Astrocyte (in vitro differentiated cells and primary cell): ENCODE data around the gene SCTR.

ENCODE experiments used
- EZH2 ChIP-seq: IDR thresholded peaks from 2 replicates; pipeline ENCODE4 v1.6.1; 2012; ENCODE audit warnings: mild to moderate bottlenecking, low read length, inconsistent platforms; ENCODE audit not compliant: insufficient read depth
- TF ChIP-seq, protein P1 (sequence below): IDR thresholded peaks from 2 replicates; pipeline ENCODE4 v1.5.1; 2011; ENCODE audit warnings: low read depth, mild to moderate bottlenecking, inconsistent platforms, low read length, moderate library complexity; ENCODE audit not compliant: insufficient read depth

GRCh38 chr2:119405151-119405550 is 119.1 kb downstream of the SCTR start:
- TF ChIP-seq, protein P1, sequence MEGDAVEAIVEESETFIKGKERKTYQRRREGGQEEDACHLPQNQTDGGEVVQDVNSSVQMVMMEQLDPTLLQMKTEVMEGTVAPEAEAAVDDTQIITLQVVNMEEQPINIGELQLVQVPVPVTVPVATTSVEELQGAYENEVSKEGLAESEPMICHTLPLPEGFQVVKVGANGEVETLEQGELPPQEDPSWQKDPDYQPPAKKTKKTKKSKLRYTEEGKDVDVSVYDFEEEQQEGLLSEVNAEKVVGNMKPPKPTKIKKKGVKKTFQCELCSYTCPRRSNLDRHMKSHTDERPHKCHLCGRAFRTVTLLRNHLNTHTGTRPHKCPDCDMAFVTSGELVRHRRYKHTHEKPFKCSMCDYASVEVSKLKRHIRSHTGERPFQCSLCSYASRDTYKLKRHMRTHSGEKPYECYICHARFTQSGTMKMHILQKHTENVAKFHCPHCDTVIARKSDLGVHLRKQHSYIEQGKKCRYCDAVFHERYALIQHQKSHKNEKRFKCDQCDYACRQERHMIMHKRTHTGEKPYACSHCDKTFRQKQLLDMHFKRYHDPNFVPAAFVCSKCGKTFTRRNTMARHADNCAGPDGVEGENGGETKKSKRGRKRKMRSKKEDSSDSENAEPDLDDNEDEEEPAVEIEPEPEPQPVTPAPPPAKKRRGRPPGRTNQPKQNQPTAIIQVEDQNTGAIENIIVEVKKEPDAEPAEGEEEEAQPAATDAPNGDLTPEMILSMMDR = no peak
- no peak for TF ChIP-seq EZH2
